Transverse colon (tissue), 4 donors: ENCODE data around the gene OTOS. TPM values are rescaled to one million over a fixed set of nuclear protein-coding genes. Genes with fewer than 3 reads are reported as not detected.

Source experiments
- DNase-seq: peaks from one replicate; pipeline ENCODE4 v3.0.0-alpha.2; 2019
- H3K27ac ChIP-seq, 4 donors: fragments of 200-600 bp; sonication (generic); 2 replicates each; pipeline ENCODE4 v1.5.1; 2016 to 2018; ENCODE audit warnings: inconsistent platforms in 4 of 4
- H3K27me3 ChIP-seq: fragments of 200-600 bp; sonication (generic); 2 replicates; pipeline ENCODE4 v1.5.1; 2017; ENCODE audit warnings: inconsistent platforms
- H3K36me3 ChIP-seq, 4 donors: fragments of 200-600 bp; sonication (generic); 2 replicates each; pipeline ENCODE4 v1.5.1; 2017 to 2019; ENCODE audit warnings: inconsistent platforms in 4 of 4
- H3K4me1 ChIP-seq, 4 donors: fragments of 200-600 bp; sonication (generic); 2 replicates each; pipeline ENCODE4 v1.5.1; 2017 to 2020; ENCODE audit warnings: inconsistent platforms in 4 of 4
- H3K4me3 ChIP-seq, 4 donors: fragments of 200-600 bp; sonication (generic); 1 replicate in 1 of 4; 2 replicates in 3 of 4; pipeline versions ENCODE4 v1.5.1 to v1.6.1; 2017 to 2019; ENCODE audit warnings: inconsistent platforms in 4 of 4
- H3K9me3 ChIP-seq, 2 donors: fragments of 200-600 bp; sonication (generic); 2 replicates each; pipeline ENCODE4 v1.5.1; 2017 to 2019; ENCODE audit warnings: inconsistent platforms in 2 of 2
- CTCF ChIP-seq, 5 experiments: fragments of 200-600 bp in 3 of 5; fragments of 450-650 bp in 2 of 5; sonication (generic) in 3 of 5; IDR thresholded peaks; 1 replicate in 2 of 5; 2 replicates in 3 of 5; pipeline ENCODE4 v1.5.1; 2016 to 2017; ENCODE audit warnings: antibody characterized with exemption in 5 of 5, inconsistent platforms in 3 of 5, mild to moderate bottlenecking in 2 of 5, moderate library complexity in 1 of 5
- EP300 ChIP-seq: sonication (generic); formaldehyde crosslinking; IDR thresholded peaks from one replicate; pipeline ENCODE4 v1.6.1; 2017; ENCODE audit warnings: antibody characterized with exemption, low read depth
- POLR2A ChIP-seq: fragments of 450-650 bp; IDR thresholded peaks from one replicate; pipeline ENCODE4 v1.6.1; 2016; ENCODE audit warnings: antibody characterized with exemption, mild to moderate bottlenecking, moderate library complexity
- POLR2AphosphoS5 ChIP-seq, 3 donors: sonication (generic); formaldehyde crosslinking; IDR thresholded peaks; one replicate each; pipeline ENCODE4 v1.6.1; 2016; ENCODE audit warnings: antibody characterized with exemption in 3 of 3
- WGBS, 2 donors: methylation state at CpG; one replicate each; pipeline ENCODE4 v1.1.5; 2018; ENCODE audit warnings: low coverage in 1 of 2; 5-methylcytosine and 5-hydroxymethylcytosine counted together
- in situ Hi-C, 4 donors: fragments of 200-750 bp; cut with MboI; loops; one replicate each; pipeline versions ENCODE4 v1.15.0 to v1.15.1; 2017; ENCODE audit warnings: low sequenced_read_pairs in 3 of 4, low pct_ligation_motif_present in 1 of 4, low pct_unique_long_range_greater_than_20kb in 1 of 4
- intact Hi-C: fragments of 100-400 bp; cut with DNase I; formaldehyde crosslinking; loops from one replicate; pipeline ENCODE4 v1.15.1; 2023; ENCODE audit warnings: low total_unique reads
- total RNA-seq, 4 donors: library from RNA; depleted of rRNA; stranded (reverse); fragments of >200 nt; gene quantifications; one replicate each; pipeline ENCODE4 v1.1.0, GENCODE V29; 2016

Gene OTOS
- total RNA-seq, 4 donors from 2014 or later = not detected

DNA sequence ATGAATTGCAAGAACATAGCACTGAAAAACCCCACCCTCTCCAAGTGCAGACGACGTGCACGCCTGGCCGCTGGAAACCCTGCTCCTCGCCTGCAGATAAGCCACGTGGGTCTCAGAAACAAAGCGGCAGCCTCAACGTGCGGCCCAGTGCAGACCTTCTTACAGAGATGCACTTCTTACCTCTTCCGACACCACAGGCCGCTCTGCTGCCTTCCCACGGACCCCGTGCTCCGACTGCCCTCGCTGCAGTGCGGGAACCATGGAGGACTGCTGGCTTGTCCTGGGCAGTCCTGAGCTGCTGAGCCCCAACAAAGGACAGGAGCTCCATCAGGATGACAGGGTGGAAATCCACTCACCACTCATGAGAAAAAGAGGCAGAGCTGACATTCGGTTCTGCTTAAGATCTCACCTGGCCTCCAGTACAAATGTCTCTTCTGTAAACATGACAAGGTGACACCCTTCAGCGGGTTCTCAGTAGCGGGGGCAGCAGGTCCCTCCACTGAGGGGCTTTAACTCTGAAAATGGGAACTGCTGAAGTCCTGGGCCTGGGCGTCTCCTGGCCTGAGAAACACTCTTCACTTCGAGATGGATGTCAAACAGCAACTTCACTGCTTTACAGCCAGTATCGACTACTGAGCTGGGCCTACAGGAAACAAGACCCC is 10.6 kb downstream of the OTOS start:
- in situ Hi-C loops = loop anchor here in 1 of 4 donors (10.0 kb wide), 1 partner anchor 65 kb away; no protein-coding TSS in a partner anchor
- no peak for DNase-seq
- Histone ChIP-seq H3K4me1 (peaks cover 0 to 6% (median 3%) of the 10 kb centered on the region in 4 donors), H3K4me3 (no peak overlapping the region), H3K27ac (no peak overlapping the region), H3K27me3 (no peaks in the 10 kb centered on the region), H3K36me3 (peaks cover 0 to 16% (median 7%) of the 10 kb centered on the region in 4 donors), H3K9me3 (no peaks in the 10 kb centered on the region)
- intact Hi-C loops = no loop called here
- TF ChIP-seq POLR2A = no peak
- no peak for TF ChIP-seq CTCF (IDR thresholded peaks at IDR 0.05)
- TF ChIP-seq EP300 = no peak
- no peak for TF ChIP-seq POLR2AphosphoS5 (IDR thresholded peaks at IDR 0.05)
- 97 to 100% methylated on average over 6 to 22 of the region's 22 CpGs for WGBS, 2 donors

- Histone ChIP-seq H3K27me3 (no peaks in the 10 kb centered on the region), H3K4me3 (no peak overlapping the region), H3K9me3 (no peaks in the 10 kb centered on the region), H3K36me3 (peaks cover 0 to 16% (median 7%) of the 10 kb centered on the region in 4 donors), H3K27ac (no peak overlapping the region), H3K4me1 (peaks cover 0 to under 1% (median 0%) of the 10 kb centered on the region in 4 donors)
- intact Hi-C loops (no loop called here), in situ Hi-C loops (no loop called here)
- no peak for TF ChIP-seq POLR2AphosphoS5 (IDR thresholded peaks at IDR 0.05)
- DNase-seq = no peak
- WGBS, 2 donors = 83% methylated on average over 5 of the region's 7 CpGs; no CpG with 5 or more reads in 1 of the 2 donors
Observed at GRCh38 chr2:240129311-240129710, 11.1 kb downstream of the OTOS start.

DNA sequence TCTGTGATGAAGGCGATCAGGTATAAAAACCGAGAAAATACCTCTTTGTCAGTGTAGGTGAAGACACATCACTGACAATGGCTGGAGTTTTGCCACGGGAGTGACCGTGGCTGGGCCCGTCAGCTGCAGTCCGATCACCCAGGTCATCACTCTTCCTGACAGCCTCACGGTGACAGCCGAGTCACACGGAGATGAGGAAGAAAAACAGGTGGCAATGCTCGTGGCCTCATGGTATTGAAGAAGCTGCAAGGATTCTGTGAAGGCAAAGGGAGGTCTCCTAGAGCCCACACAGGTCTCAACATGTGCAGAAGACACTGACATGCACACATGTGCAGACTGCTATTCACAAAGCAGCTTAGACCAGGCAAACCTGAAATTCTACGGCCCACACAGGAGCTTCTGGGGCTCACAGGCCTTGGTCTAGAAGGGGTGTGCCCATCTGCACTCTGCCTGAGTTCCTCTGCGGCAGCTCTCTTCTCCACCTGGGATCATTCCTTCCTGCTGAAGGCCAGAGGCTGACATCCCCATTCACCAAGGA is 11.8 kb downstream of the OTOS start:
- intact Hi-C loops = no loop called here
- Histone ChIP-seq H3K27ac (no peak overlapping the region), H3K4me3 (no peak overlapping the region), H3K27me3 (no peaks in the 10 kb centered on the region), H3K4me1 (no peaks in the 10 kb centered on the region), H3K36me3 (peaks cover 0 to 16% (median 7%) of the 10 kb centered on the region in 4 donors), H3K9me3 (no peaks in the 10 kb centered on the region)
- no peak for DNase-seq
- 80 to 93% methylated on average over 2 to 12 of the region's 12 CpGs for WGBS, 2 donors
- in situ Hi-C loops = no loop called here
- TF ChIP-seq POLR2A (no peak), CTCF (IDR thresholded peaks at IDR 0.05) (no peak), EP300 (no peak), POLR2AphosphoS5 (IDR thresholded peaks at IDR 0.05) (no peak)

GRCh38 chr2:240127911-240128607 is 12.4 kb downstream of the OTOS start:
- H3K9me3 ChIP-seq = no peaks in the 10 kb centered on the region
- peaks cover 0 to 16% (median 7%) of the 10 kb centered on the region in 4 donors for H3K36me3 ChIP-seq
- no peaks in the 10 kb centered on the region for H3K4me1 ChIP-seq
- no peak for TF ChIP-seq POLR2AphosphoS5 (IDR thresholded peaks at IDR 0.05)
- no peak for TF ChIP-seq POLR2A
- no peak for TF ChIP-seq CTCF (IDR thresholded peaks at IDR 0.05)
- TF ChIP-seq EP300 = no peak
- no peaks in the 10 kb centered on the region for H3K27me3 ChIP-seq
- H3K4me3 ChIP-seq = no peak overlapping the region
- H3K27ac ChIP-seq = no peak overlapping the region
- WGBS, 2 donors = 90 to 94% methylated on average over 12 to 16 of the region's 16 CpGs
- no peak for DNase-seq
- intact Hi-C loops (no loop called here), in situ Hi-C loops (no loop called here)
